Posterior cingulate gyrus (tissue), 11 donors: ENCODE measurements around the gene GCA.

Experiments used
- DNase-seq, 10 donors: peaks; one replicate each; pipeline versions ENCODE4 v3.0.0 to v3.0.0-alpha.2; 2020 to 2021; ENCODE audit warnings: mixed read lengths in 3 of 10
- intact Hi-C: fragments of 100-400 bp; cut with DNase I; formaldehyde crosslinking; loops from one replicate; pipeline ENCODE4 v1.15.1; 2023

The GCA gene

GRCh38 chr2:162343824-162344616, at the start of gene GCA:
Gene GCA (plus strand): TSS chr2:162344132. CDS start chr2:162344249, 117 bp downstream.
- intact Hi-C loops: no loop called here
- DNase-seq: peak; percentile 98 to 100 (median 98)

- DNase-seq: no peak
- intact Hi-C loops: loop anchor here (10.0 kb wide), 1 partner anchor 710 kb away; no protein-coding TSS in a partner anchor
Observed at GRCh38 chr2:162295009-162295408, 48.9 kb upstream of the GCA start.

- peak in 2 of 10 donors; percentile 31 to 61 for DNase-seq
- intact Hi-C loops: loop anchor here (1.0 to 10.0 kb wide), 2 partner anchors 77 to 713 kb away; no protein-coding TSS in a partner anchor
Observed at GRCh38 chr2:162297925-162298552, 45.9 kb upstream of the GCA start.

GRCh38 chr2:162298669-162299335, 45.1 kb upstream of the GCA start:
- intact Hi-C loops: loop anchor here (1.0 to 10.0 kb wide), 2 partner anchors 78 to 714 kb away; no protein-coding TSS in a partner anchor
- peak in 7 of 10 donors; percentile 33 to 90 (median 50) for DNase-seq

GRCh38 chr2:162300266-162300665, 43.7 kb upstream of the GCA start:
- intact Hi-C loops: no loop called here
- no peak for DNase-seq

- intact Hi-C loops: no loop called here
- DNase-seq: peak in 8 of 10 donors; percentile 31 to 88 (median 56)
Observed at GRCh38 chr2:162301151-162301804, 42.7 kb upstream of the GCA start.

GRCh38 chr2:162301877-162302276, 42.1 kb upstream of the GCA start:
- intact Hi-C loops: no loop called here
- no peak for DNase-seq

- intact Hi-C loops: no loop called here
- DNase-seq: no peak
Observed at GRCh38 chr2:162305901-162306300, 38.0 kb upstream of the GCA start.

GRCh38 chr2:162308747-162309503, 35.0 kb upstream of the GCA start:
- intact Hi-C loops: no loop called here
- no peak for DNase-seq

- no peak for DNase-seq
- intact Hi-C loops: no loop called here
Observed at GRCh38 chr2:162312853-162313252, 31.1 kb upstream of the GCA start.

- no peak for DNase-seq
Observed at GRCh38 chr2:162315938-162316337, 28.0 kb upstream of the GCA start.

GRCh38 chr2:162316590-162316989, 27.3 kb upstream of the GCA start:
- DNase-seq: no peak
- intact Hi-C loops: no loop called here

More at GRCh38 chr2:162315938-162316337, 28.0 kb upstream of the GCA start:
- intact Hi-C loops: no loop called here

- no peak for DNase-seq
- intact Hi-C loops: no loop called here
Observed at GRCh38 chr2:162317058-162317742, 26.7 kb upstream of the GCA start.

GRCh38 chr2:162317861-162318327, 26.0 kb upstream of the GCA start:
- intact Hi-C loops: no loop called here

GRCh38 chr2:162318328-162319180, 25.4 kb upstream of the GCA start, which contains the start of gene IFIH1:
Gene IFIH1 (minus strand): TSS chr2:162318684. CDS start chr2:162318307, 377 bp downstream.
- intact Hi-C loops: no loop called here
- peak in 8 of 10 donors; percentile 51 to 90 (median 58) for DNase-seq

More at GRCh38 chr2:162317861-162318327, 26.0 kb upstream of the GCA start:
- peak in 2 of 10 donors; percentile 60 to 73 for DNase-seq

- DNase-seq: no peak
- intact Hi-C loops: no loop called here
Observed at GRCh38 chr2:162320864-162321517, 22.9 kb upstream of the GCA start.

GRCh38 chr2:162324953-162325352, 19.0 kb upstream of the GCA start:
- intact Hi-C loops: no loop called here
- no peak for DNase-seq
